ENCODE measurements around the gene RGS14.

Gene RGS14

GRCh38 chr5:177334781-177335700, 22.7 kb upstream of the RGS14 start:
- no peak overlapping the region for H3K27ac ChIP-seq
- TF ChIP-seq ZFX (IDR thresholded peaks at IDR 0.05) (no peak), CTCF (conservative IDR thresholded peaks at IDR 0.05) (no peak)

- no peak overlapping the region for H3K27ac ChIP-seq
- TF ChIP-seq CTCF (conservative IDR thresholded peaks at IDR 0.05) (no peak), ZFX (IDR thresholded peaks at IDR 0.05) (no peak)
Observed at GRCh38 chr5:177335701-177336065, 22.0 kb upstream of the RGS14 start.

- no peak overlapping the region for H3K27ac ChIP-seq
Observed at GRCh38 chr5:177336112-177336511, 21.6 kb upstream of the RGS14 start.

GRCh38 chr5:177336603-177337494, 20.9 kb upstream of the RGS14 start:
- no peak overlapping the region for H3K27ac ChIP-seq
- no peak for TF ChIP-seq ZFX (IDR thresholded peaks at IDR 0.05)
- TF ChIP-seq CTCF (conservative IDR thresholded peaks at IDR 0.05), result no peak

More at GRCh38 chr5:177336112-177336511, 21.6 kb upstream of the RGS14 start:
- TF ChIP-seq CTCF (conservative IDR thresholded peaks at IDR 0.05), result no peak
- no peak for TF ChIP-seq ZFX (IDR thresholded peaks at IDR 0.05)

- H3K27ac ChIP-seq, result peak overlapping the region; percentile 37
Observed at GRCh38 chr5:177338251-177339106, 19.2 kb upstream of the RGS14 start.

More at GRCh38 chr5:177338251-177339106, 19.2 kb upstream of the RGS14 start:
- TF ChIP-seq ZFX (IDR thresholded peaks at IDR 0.05) (no peak), CTCF (conservative IDR thresholded peaks at IDR 0.05) (no peak)

Data from C4-2B (cell line).